Ureter (tissue), 1 donor: ENCODE measurements around the gene LDLRAD4. TPM values are rescaled to one million over a fixed set of nuclear protein-coding genes. Genes with fewer than 3 reads are reported as not detected.

ENCODE experiments used
- DNase-seq: peaks from one replicate; pipeline ENCODE4 v3.0.0-alpha.2; 2020; ENCODE audit warnings: low spot score
- total RNA-seq: library from RNA; stranded (reverse); gene quantifications from one replicate; pipeline ENCODE4 v1.2.4, GENCODE V29; 2023
- donor health status: DM: yes; HTN: yes; CAD: no.

Gene LDLRAD4
- 39.7 TPM for total RNA-seq

DNA sequence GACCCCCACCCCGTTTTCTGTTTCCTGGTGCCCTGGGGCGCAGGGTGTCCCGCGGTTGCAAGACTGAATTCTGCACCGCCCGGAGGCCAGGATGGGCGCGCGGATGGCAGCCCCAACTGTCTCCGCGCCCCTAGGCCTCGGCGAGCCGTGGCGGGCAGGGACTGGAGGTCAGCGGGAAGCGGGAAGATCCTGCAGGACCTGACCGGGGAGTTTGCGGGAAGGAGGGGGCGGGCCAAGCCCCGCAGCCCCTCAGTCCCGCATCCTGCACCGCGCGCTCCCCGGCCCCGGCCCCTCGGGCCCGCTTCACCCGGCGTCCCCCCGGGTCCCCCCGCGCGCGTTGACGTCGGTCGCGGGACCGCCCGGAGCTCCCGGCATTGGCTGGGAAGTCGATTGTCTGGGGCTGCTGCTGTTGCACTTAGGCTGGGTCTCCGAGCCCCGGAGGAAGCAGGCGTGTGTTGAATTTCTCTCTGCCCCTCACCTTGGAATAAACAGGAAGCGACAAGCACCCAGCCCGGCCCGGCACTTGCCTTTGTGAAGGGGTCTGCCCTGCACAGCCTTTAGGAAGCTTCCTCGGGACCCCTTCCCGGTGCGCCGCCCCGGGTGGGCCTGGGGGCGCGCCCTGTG is at the start of gene LDLRAD4:
Gene LDLRAD4, plus strand, starts transcription at position 393 of the 624 bp plus-strand sequence.
- no peak for DNase-seq

DNA sequence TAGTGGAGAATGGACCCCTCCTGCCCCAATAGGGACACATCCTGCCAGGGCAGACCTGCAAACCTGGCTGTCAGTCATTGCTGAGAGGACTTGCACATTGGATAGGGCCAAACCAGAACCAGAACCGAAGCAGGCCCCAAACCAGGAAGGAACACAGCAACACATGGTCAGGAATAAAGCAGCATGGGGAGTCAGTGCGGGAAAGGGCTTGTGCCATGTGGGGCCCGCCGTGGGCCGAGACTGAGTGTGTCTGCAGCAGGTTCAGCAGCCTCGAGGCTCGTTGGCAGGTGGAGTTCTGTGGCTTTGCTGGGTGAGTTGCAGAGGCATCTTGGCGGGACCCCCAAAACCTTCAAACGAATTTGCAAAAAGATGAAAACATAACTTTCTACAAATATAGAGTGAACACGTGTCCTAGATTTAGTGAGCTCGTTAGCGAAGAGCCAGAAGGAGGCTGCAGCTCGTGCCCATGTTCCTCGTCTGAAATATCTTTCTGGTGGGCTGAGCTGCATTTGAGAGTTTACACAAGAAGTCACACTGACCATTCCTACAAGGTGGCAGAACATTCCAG is 44.9 kb upstream of the LDLRAD4 start:
- no peak for DNase-seq

DNA sequence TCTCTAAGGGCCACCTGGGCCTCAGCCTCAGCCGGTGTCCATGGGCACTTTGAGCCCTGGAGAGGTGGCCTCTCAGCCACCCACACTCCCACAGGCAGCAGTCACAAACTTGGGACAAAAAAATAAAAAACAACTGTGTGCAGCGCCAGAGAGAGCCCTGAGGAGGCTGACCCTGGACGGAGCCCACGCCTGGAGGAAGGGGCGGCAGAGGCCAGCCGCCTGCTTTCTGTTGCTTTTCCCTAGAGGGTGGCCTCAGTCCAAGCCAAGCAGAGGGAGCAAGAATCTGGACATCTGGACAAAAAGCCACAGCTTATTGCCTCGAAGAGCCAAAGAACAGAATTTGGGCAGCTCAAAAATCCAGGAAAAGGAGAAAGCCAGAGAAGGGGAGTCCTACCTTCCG is 43.3 kb upstream of the LDLRAD4 start:
- no peak for DNase-seq

DNA sequence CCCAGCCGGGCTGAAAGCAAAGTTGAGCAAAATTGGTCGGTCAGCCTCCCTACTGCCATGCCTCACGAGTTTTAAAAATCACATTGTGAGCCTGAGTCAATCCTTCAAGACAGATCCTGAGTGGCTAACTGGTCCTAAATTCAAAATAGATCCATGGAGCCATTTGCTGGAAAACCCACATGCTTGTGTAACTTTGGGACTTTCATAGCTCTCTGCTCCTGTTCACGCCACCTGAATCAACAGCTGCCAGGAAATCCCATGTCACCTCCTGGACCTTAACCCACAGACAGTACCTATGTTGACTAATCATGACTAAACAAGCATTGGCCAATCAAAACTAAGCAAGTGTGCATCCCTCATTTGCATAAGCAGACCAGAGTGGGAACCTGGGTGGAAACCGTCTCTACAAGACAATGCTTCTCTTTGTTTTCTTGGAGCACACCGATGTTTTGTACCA is 42.8 kb upstream of the LDLRAD4 start:
- no peak for DNase-seq

DNA sequence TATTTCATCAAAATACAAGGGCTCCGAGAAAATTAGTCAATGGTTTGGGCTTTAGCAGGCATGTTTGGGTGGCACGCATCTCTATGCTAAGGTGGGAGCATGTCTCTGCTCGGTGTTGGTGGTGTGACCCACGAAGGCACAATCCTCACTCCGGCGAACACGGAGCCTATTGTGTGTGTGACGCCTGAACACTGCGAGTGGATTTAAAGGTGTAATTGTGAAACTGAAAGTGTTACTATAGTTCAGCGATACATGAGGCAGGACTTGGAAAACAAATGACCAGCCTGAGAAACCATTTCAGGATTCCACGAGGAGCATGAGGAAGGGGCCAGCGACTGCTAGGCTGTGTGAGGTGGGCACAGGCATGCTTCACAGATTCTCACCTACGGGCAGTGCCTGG is 41.7 kb upstream of the LDLRAD4 start:
- DNase-seq = no peak

DNA sequence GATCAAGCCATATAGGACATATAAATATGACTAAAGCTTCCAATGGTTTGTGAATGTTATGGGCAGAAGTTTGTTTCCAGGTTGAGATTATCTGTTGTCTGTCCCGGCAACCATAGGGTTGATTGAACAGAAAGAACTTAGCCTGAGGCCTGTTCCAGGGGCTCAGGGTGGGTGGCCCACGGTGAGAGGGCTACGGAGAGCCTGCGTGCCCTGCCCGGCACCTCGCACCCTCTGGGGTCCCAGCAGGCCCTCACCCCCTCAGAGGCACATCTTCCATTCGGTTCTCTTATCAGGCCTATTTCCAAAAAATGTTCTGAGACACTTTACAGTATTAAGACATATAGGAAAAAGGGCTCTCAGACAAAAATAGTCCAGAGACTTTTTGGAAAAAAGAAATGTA is 40.4 kb upstream of the LDLRAD4 start:
- no peak for DNase-seq

DNA sequence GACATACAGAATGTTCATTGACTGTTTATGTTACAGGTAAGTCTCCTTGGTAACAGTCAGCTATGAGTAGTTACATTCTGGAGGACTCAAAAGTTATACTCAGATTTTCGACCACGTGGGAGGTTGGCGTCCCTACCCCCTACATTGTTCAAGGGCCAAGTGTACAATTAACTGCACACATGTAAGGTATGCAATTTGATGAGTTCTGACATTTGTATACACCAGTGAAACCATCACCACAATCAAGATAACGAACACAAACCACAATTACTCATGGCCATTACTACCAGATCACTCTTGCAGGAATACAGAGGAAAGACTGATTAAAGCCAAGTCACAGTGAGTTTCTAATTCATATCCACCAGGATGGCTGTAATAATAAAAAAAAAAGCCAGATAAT is 39.6 kb upstream of the LDLRAD4 start:
- no peak for DNase-seq

DNA sequence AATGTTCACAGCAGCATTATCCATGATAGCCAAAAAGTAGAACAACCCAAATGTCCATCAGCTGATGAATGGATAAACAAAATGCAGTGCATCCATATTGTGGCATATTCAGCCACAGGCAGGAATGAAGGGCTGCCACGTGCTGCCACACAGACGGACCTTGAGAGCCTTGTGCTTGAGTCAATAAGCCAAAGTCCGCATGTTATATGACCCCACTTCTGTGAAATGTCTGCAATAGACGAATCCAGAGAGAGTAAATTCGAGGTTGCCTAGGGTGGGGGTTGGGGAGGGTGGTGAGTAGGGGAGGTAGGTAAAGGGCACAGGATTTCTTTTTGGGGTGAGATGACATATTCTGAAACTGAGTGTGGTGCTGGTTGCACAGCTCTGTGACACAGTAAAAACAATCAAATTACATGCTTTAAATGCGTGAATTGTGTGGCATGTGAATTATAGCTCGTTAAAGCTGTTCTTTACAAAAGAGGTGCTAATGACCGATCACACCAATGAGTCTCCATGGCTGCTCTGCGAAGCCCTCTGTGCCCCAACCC is 38.9 kb upstream of the LDLRAD4 start:
- no peak for DNase-seq

DNA sequence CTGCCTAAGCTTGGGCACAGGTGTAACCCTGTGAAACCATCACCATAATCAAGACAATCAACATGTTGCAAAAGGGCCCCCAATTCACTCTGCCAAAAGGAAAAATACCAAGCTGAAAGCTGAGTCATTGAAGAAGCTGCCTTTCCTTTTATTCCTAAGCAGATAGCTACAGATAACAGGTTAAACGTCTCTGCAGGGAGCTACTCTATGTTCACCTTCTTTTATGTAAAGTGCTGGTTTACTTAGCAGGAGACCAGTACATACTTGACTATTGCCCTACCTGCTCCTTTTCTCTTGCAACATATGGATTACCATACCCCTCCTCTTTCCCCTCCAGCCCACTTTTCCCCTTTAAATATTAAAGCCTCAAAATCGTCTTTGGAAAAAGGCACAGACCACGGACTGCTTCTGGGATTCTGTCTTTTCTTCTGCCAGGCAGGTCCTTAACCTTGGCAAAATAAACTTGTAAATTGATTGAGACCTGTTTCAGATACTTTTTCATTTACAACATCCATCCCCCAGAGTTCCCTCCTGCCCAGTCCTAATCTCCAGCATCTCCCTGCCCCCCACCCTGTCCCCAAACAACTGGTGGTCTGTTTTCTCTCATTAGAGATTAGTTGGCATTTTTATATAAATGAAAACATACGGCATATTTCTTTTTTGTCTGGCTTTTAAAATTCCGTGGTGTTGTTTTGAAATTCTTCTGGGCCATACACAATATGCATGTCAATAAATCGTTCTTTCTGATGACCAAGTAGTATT is 37.8 kb upstream of the LDLRAD4 start:
- no peak for DNase-seq

DNA sequence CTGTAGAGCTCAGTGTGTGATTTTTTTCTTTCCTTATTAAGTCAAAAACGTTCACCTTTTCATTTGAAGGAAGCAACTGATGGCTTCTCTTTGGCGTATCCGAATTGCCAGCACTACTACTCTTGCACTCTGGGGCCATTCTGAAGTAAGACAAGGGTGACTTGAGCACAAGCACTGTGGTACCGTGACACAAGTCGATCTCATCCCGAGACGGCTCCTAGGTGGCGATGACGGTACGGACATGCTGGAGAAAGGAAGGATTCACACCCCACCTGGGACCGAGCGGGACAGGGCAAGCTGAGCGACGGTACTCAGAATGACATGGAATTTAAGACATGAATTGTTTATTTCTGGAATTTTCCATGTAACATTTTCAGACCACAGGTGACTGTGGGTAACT is 36.8 kb upstream of the LDLRAD4 start:
- DNase-seq = no peak

DNA sequence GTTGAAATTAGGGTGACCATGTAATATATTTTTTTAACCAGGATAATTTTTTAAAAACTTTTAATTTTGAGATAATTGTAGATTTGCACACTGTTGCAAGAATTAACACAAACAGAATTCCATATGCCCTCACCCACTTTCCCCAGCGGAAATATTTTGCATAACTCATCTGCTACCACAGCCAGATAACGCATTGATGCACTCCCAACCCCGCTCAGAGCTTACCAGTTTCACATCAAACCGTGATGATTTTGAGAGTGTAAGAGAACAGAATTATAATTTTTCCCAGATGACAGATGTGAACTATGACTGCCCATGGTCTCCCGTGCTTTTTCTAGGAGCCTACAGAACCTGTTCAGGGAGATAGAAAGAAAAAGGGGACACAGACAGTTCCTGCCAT is 35.2 kb upstream of the LDLRAD4 start:
- no peak for DNase-seq

DNA sequence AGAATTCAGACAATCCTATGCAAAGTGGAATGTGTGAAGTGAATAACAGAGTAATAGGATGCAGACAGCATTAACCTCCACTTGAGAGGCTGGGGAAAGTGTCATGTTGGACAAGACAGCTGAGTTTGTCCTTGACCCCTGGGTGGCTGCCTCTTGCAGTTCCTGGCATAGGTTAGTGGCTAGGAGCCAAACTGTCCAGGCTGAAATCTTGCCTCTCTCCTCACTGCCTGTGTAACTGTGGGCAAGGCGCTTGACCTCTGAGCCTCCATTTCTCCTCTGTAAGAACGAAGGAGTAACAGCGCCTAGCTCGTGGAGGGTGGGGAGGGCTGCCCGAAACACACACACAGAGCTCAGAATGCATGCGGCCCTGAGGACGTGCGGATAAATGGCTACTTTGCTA is 34.8 kb upstream of the LDLRAD4 start:
- no peak for DNase-seq

DNA sequence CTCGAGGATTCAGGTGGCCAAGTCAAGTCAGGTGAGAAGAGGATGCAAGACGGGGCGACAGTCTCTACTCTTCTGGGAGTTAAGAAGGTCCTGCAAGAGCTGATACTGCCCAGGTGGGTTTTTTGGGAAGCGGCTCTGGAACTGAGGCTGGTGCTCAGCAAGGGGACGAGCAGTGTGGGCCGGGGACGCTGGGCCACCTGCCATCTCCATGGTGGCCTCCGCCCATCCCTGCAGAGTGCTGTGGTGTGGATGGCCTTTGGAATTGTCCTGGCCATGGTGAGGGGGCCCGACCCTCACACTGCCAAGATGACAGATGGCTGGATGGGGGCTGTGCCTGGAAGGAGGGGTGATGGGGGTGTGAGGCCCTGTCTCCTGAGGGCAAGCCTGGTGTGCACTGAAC is 34.2 kb upstream of the LDLRAD4 start:
- DNase-seq = no peak

DNA sequence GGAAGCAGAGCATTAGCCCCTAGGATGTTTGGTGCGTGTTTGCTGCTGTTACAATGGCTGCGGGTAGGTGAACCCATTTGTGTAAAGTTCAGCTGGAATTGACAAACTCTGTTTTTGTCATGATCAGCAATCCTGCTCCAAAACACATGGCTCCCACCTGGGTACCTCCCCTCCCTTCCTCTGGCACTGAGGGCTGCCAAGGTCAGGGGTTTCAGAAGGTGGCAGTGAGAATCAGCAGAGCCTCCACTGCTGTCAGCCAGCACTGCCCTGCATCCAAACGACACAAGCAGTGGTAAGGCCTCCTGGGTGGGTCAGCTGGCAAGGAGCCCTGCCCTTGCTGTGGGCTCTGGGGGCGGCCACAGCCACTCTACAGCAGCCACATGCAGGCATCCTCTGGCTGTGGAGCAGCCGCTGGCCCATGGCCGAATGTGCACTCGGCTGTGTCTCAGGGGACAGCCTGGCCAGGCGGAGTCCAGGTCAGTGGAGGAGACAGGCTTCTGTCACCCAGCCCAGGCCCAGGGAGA is 32.8 kb upstream of the LDLRAD4 start:
- DNase-seq = no peak

DNA sequence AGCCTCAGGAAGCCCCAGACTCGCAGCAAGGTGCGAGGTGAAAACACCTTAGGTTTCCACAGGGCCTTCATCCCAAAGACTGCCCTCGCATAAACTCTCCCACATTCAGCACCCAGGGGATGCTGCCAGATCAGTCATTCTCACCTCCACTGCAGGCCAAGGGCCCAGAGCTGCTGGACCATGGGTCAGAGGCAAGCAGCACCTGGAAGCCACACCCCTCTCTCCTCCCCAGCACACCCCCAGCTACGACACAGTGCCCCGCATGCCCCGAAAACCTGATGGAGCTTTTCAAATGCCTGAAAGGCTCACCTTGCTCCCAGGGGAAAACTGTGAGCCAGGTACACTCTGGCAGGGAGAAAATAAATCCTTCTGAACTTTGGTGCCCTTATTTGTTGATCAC is 31.9 kb upstream of the LDLRAD4 start:
- no peak for DNase-seq

DNA sequence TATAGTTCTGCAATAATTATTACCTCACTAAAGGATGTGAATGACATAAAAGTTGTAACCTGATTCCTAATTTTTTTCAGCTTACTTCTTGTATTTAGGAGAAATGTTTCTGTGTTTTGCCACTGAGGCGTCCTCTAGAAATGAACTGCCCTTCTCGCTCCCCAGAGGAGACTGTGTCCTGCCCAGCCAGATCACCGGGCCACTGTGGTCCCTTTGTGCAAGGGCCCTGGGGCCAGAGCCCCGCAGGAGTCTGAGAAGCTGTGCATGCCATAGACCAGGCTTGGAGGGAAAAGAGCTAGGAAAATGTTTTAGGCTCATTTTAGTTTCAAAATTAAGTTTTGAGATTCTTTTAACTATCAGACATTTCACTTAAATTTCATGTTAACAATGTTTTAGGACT is 31.1 kb upstream of the LDLRAD4 start:
- no peak for DNase-seq

DNA sequence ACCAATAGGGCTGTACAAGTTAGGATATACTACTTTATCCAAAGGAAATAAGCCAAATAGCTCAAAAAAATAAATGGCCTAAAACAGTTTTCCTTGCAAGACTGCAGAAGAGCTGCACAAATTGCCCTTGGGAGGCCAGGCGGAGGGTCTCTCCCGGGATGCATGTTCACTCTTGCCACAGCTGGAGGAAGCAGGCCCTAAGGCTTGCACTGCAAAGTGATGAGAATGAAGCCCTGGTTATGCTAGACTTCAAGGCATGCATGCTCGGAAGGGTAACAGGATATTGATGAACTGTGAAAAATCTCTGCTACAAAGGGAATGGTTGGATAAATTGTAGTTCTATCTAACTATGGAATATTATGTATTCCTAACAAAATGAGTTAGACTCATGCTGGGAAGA is 27.5 kb upstream of the LDLRAD4 start:
- no peak for DNase-seq

DNA sequence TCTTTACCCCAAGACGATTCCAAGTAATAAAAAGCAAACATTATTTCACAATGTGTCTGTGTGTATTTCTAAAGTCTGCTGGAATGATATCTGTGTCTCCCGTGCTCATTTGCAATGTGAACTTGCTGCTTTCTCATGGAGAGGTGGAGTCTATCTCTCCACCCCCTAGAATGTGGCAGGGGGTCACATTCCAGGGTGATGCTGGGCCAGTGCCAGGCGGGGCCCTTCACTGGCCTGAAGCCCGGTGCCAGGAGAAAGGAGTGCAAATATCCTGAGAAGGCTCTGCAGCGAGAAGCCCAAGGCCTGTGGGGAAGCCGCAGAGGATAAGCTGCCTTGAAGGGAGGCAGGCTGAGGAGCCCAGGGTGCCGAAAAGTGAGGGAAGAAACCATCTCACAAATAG is 26.8 kb upstream of the LDLRAD4 start:
- DNase-seq = no peak

DNA sequence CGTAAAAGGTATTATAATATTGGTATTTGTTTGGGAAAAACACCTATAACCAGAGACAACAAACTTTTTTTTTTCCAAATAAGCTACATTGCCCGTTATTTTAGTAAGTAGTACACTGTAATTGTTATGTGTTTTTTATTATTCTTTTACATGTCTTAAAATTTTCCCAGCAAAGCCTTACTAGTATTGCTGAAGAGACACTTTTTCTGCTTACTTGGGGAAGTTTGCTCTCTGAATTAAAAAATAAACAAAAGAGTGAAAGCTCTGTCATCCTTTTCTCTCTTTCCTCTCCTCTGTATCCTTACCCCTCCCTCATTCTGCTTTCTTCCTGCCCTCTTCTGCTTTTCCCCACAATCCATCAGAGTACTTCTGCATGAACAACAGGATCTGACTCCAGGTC is 25.6 kb upstream of the LDLRAD4 start:
- no peak for DNase-seq

DNA sequence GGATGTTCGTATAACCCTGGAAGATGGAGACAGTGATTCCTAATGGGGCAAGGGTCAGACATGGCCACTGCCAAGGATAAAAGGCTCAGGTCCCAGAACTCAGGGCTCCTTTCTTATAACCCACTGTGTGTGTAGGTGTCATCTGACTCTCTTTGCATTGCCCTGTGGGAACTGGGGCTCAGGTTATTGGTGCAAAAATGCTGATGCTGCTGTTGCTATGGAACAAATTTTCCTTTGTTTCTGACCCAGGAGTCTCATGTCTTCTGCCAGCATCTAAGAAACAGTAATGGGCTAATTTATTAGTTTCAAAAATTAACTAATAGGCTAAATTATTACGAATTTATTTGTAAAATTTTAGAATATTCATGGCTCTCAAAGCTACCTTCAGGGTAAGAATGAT is 24.3 kb upstream of the LDLRAD4 start:
- no peak for DNase-seq

DNA sequence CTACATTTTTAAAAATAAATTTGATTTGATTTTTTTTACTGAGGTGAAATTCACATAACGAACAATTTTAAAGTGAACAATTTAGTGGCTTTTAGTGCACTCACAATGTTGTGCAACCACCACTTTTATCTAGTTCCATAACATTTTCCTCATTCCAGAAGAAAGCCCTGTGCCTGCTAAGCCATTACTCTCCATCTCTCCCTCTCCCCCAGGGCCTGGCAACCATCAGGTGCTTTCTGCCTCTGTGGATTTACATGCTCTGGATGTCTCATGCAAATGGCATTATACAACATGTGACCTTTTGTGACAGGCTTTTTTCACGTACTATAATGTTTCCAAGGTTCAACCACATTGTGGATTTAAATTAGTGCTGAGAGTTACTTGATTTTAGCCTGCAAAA is 19.9 kb upstream of the LDLRAD4 start:
- DNase-seq = no peak

DNA sequence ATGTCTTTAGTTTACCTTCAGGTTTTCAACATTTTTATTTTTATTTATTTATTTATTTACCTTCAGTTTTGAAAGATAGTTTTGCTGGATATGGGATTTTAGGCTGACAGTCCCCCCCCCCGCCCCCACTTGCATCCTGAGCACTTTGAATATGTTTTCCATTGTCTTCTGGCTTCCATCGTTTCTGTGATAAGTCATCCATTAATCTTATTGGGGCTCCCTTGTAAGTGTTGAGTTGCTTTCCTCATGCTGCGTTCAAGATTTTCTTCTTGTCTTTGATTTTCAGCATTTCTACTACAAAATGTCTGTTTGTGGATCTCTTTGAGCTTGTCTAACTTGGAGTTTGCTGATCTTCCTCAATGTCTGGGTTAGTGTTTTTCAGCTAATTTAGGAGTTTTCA is 19.4 kb upstream of the LDLRAD4 start:
- no peak for DNase-seq

DNA sequence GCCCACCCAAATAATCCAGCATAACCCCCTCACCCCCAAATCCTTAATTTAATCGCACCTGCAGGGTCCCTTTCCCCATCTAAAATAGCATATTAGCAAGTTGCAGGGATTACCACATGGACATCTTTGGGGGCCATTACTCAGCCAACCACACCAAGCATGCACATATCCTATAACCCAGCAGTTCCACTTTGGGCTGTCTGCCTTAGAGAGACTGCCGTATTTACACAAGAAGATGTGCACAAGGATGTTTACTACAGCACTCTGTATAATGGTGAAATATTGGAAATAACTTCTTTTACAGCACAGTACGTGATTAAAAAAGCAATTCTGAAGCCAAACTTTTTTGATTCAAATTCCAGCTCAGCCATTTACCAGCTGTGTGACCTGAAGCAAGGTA is 17.3 kb upstream of the LDLRAD4 start:
- no peak for DNase-seq
